IPS-NIHi7 (cell line): ENCODE measurements around the gene EMCN.
"Not testable (repeated sequence)": the region's sequence is repeated elsewhere in the genome, so short reads cannot be mapped to it uniquely, and the experiment has no call there.

Experiments used
- DNase-seq: peaks from one replicate; pipeline ENCODE4 v3.0.0; 2012; ENCODE audit warnings: mixed read lengths; ENCODE audit errors: extremely low spot score

The EMCN gene, protein sequence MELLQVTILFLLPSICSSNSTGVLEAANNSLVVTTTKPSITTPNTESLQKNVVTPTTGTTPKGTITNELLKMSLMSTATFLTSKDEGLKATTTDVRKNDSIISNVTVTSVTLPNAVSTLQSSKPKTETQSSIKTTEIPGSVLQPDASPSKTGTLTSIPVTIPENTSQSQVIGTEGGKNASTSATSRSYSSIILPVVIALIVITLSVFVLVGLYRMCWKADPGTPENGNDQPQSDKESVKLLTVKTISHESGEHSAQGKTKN

DNA sequence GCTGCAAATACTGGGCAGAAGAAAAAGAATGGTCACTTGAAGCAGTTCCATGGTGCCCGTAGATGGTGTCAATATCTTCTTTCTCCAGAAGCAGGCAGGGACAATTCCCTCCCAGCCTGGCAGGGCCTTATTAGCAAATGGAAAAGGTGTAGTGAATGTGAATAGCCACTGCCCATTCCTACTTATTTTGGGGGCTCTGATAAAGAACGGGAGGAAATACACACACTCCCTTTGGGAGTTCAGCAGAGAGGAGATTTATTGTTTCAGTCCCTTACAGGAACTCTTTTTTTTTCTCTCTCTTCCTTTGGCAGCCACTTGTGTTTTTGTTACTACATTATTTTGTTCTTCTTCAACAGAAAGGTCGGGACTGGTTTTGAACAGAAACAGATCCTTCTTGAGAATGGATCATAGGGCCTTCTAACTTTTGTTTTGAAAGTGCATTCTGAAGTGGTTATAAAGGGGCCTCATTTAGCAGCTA lies at the start of gene EMCN:
EMCN (minus strand) TSS at position 159 of the 478 bp plus-strand sequence; CDS start at position 51, 108 bp downstream.
- DNase-seq = no peak

GRCh38 chr4:100566396-100566795 lies 48.6 kb upstream of the EMCN start:
- no peak for DNase-seq

DNA sequence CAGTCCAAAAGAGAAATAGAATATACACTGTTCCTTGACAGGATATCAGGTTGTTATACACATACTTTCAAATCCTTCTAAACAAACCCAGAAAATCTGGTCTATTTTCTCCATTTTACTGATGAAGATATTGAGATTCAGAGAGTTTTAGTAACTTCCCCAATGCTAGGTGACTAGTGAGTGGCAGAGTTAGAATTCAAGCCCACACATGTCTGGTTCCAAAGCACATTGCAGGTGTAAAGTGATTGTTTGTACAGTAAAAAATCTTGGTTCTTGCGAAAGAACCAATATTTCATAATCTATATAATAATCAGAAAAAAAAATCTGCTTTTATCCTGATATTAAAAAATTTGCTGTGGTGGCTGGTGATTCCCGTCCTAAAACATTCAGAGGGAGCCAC lies 39.5 kb upstream of the EMCN start:
- no peak for DNase-seq

GRCh38 chr4:100555611-100556337 lies 38.0 kb upstream of the EMCN start:
- DNase-seq = no peak

- no peak for DNase-seq
Observed at GRCh38 chr4:100548200-100548560, 30.4 kb upstream of the EMCN start.

GRCh38 chr4:100547541-100548199 lies 29.8 kb upstream of the EMCN start:
- peak; percentile 33 for DNase-seq

- no peak for DNase-seq
Observed at GRCh38 chr4:100545427-100545826, 27.6 kb upstream of the EMCN start.

DNA sequence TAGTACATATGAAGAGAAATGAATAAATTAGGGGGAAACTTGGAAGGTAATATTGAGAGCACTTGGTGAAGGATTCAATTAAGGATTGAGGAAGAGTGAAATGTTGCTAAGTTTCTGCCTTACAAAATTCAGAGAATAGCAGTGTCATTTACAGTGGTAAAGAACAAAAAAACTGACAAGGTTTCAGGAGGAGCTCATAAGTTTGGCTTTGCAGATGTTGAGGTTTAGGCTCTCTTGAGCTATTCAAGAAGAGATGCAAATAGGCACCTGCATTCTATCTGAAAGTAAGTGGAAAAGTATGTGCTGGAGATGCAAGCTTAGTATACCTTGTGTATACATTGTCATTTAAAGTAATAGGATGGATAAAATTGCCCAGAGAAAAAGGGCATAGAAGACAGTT lies 22.3 kb upstream of the EMCN start:
- no peak for DNase-seq

DNA sequence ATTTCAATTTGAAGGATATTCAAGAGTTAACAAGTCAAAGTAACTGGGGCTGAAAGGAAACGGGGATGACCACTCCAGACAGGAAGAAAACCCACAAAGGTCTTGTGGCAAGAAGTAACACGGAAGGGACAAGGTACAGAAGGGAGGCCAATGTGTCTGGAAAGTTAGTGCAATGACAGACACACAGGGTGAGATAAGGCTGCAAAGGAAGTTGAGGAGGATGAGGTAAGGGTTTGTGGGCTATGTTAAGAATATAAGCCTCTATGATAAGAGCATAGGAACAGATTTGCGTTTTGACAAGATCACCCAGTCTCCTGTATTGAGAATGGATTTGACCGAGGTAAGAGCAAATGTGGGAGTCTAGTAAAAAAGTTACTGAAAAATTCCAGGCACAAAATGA lies 21.9 kb upstream of the EMCN start:
- no peak for DNase-seq

DNA sequence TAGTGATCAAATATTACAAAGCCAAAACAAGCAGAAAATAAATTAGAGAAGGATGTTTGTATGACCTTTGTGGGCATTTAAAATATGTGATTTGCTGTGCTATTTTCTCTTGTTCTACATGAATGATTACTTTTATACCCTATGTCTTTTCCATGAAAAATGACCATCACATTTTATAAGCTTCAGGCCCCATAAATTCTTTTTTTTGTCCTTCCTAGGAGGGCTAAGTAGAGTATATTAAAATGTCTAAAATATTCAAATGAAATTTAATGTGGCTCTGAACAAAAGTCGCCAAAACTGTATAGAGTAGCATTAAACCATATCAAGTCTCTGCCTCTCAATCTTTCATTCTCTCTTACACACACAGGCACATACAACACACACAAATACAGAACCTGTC lies 15.9 kb upstream of the EMCN start:
- DNase-seq = no peak

GRCh38 chr4:100530161-100530560 lies 12.3 kb upstream of the EMCN start:
- DNase-seq = not testable (repeated sequence)

- DNase-seq = no peak
Observed at GRCh38 chr4:100525686-100526085, 7.9 kb upstream of the EMCN start.

GRCh38 chr4:100519205-100519604 lies 1.4 kb upstream of the EMCN start:
- no peak for DNase-seq

DNA sequence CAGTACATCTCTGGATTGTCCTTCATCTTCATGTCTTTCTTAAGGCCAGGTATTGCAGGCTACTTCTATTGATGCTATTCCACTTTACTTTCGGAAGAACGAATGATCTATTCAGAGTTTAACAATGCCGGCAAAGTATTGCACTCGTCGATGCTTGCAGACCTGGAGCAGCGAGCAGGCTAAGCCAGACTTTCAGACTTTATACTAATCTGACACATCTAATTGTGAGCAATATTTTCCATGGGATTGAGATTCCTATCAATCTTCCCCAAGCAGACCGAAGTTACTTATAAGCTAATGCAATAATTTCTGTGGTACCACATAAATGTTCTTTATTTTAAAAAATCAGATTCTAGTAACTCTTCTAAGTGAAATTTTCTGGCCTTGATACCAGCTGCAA lies 1.6 kb downstream of the EMCN start:
- DNase-seq = no peak

GRCh38 chr4:100511896-100512295 lies 5.9 kb downstream of the EMCN start:
- DNase-seq = no peak

DNA sequence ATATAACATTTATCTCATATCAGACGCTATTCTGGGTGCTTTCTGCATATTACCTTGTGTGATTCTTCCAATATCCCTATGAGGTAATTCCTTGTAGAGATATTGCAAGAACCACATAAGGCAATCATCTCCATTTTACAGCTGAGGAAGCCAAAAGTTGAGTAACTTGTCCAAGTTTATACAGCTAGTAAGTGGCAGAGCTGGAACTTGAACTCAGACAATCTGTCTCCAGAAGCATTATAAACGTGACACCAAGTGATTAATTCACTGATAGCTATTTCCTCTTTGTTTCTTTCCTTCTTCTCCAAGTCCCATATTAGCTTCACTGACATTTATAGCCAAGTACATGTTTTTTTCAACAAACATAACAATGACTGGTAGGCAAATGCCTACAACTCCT lies 7.3 kb downstream of the EMCN start:
- DNase-seq = no peak

DNA sequence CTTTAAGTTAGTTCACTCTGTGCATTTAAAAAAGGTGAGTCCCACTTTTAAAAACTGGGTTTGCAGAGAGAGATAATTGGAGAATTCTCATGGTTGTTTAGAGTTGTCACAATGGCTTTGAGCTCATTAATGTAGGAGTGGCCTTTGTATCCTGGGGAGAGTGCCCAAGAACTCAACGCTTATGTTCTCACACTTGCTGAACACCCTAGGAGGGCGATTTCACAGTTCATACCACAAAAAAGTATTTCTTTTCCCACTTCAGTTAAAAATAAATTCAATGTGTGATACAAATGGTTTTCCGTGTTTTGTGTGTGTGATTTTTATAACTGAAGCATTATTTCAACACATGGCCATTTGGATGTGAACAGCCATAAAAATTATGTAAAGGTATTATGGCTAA lies 8.4 kb downstream of the EMCN start:
- no peak for DNase-seq

DNA sequence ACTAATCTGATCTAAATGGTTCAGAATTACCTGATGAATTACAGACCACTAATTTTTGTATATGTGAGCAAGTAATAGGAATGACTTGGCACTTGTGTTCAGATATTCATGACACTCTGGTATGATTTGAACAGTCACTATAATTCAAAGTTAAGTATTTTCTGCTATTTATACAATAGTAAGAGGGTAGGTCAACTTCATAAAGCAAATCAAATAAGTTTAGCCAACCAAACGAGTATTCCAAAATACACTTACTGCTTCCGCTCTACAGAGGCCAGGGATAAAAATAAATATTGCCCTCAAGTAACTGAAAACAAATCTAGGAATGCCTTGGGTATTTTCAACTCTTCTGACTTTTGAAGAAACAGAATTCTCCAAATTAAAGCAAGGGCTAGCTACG lies 9.1 kb downstream of the EMCN start:
- DNase-seq = no peak

GRCh38 chr4:100504086-100504874 lies 13.5 kb downstream of the EMCN start:
- no peak for DNase-seq

DNA sequence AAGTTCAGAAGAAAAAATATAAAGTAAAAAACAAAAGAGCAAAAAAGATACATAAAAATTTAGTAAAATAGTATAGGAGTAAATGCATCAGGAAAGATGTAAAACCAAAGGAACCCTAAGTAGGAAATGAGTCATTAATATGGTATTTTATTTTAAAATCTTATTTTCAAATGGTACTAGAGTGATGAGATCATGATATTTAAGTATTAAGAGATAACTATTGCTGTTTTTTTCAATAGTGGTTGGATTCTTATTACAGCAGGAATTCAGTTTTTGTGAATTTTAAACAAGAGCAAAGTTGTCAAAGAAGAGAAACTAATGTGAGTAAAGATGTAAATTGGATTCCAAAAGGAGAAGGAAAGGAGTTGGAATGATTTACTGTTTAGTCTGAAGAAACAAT lies 20.0 kb downstream of the EMCN start:
- no peak for DNase-seq

GRCh38 chr4:100495074-100495473 lies 22.7 kb downstream of the EMCN start:
- no peak for DNase-seq

DNA sequence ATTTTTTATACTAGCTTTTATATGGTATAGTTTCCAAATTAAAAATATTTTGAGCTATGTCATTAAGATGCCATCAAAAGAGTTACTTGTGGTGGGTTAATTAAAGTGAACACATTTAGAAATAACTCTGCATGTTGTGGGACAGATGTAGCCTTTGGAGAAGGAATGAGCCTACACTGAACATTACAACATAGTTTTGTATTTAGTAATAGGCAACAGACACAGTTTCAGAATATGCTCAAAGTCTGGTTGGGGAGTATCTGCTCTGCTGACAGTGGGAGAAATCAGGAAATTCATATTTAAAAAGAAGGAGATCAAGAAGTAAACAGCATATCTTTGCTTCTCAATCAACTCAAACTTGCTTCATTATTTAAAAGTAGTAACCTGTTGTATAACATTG lies 23.7 kb downstream of the EMCN start:
- DNase-seq = no peak
